Right kidney (tissue), 1 donor: ENCODE data around the gene GRID1.
"Not testable (repeated sequence)": the region's sequence is repeated elsewhere in the genome, so short reads cannot be mapped to it uniquely, and the experiment has no call there.

Source experiments
- DNase-seq: peaks from one replicate; pipeline ENCODE4 v3.0.0-alpha.2; 2016

GRID1 gene

GRCh38 chr10:86251426-86251825, 115.2 kb downstream of the GRID1 start:
- no peak for DNase-seq

DNA sequence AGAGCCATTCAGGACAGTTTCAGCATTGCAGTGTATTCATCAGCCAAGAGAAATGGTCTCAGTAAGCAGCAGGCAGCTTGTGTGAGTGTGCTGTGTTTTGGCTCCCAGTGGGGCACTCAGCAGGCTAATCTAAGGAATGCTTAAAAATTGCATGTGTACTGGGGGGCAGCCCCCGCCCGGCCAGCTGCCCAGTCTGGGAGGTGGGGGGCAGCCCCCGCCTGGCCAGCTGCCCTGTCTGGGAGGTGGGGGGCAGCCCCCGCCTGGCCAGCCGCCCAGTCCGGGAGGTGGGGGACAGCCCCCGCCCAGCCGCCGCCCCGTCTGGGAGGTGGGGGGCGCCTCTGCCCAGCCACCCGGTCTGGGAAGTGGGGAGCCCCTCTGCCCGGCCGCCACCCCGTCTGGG, 116.2 kb downstream of the GRID1 start:
- DNase-seq, result no peak

DNA sequence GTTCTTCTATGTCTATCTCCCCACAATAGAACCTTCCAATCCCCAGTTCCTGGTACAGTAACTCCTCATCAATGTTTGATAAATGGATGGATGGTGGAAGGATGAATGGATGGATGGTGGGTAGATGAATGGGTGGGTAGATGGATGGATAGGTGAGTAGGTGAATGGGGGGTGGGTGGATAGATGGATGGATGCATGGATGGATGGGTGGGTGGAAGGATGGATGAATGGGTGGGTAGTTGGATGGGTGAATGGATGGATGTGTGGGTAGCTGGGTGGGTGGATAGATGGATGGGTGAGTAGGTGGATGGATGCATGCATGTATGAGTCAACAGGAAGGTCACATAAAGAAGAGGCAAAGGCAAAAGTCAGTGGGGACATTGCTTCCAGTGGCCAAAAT, 116.8 kb downstream of the GRID1 start:
- no peak for DNase-seq

DNA sequence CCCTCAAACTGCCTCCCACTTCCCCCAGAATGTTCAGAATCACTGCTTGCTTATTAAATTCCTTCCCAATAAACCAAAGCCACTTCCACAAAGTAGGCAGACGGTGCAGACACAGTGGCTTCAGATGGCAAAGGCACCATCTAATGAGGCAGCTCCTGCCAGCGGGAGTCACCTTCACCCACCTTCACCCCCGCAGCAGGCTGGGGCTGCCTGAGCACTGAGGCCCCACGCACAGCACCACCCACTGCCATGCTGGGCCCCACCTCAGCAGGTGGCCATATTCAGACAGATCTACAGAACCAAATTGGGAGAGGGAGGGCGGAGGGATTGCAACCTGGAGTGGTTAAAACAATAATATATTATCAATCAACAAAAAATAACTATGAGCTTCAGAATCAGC, 118.5 kb downstream of the GRID1 start:
- no peak for DNase-seq

DNA sequence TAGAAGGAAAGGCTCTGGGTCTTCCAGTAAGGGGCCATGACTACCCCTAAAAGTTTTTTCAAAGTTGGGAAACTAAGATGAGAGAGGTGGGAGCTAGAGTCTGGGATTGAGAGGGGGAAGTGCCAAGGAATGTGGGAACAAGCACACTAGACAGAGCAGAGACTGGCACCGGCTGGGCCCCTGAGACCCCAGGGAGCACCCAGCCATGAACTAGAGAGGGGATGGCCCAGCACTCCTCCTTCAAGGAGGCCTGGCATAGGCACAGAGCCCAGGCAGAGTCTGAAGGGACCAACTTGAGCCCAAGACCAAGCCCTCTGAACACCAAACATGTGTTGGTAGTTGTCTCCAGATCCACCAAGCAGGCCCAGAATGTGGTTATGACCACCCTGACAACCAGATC, 119.0 kb downstream of the GRID1 start:
- no peak for DNase-seq

GRCh38 chr10:86247073-86247472, 119.5 kb downstream of the GRID1 start:
- no peak for DNase-seq

GRCh38 chr10:86246279-86246940, 120.2 kb downstream of the GRID1 start:
- DNase-seq, result no peak

DNA sequence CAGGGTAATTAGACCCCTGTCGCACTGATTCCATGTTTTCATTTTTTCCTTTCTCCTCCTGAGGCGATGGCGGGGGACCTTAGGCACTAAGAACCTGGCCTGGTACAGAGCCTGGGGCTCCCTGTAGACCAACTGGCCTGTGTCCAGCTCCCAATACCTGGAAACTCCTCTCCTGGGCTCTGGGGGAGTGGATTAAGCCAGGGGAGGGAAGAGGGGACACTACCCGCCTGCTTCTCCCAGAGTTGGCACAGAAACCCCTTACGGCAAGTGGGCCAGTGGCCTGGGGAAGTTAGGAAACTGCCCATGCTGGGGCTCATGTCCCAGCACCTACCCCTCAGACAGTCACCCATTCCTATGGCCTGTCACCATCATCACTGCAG, 121.6 kb downstream of the GRID1 start:
- DNase-seq, result no peak

GRCh38 chr10:86244297-86245014, 122.1 kb downstream of the GRID1 start:
- peak; percentile 19 for DNase-seq

DNA sequence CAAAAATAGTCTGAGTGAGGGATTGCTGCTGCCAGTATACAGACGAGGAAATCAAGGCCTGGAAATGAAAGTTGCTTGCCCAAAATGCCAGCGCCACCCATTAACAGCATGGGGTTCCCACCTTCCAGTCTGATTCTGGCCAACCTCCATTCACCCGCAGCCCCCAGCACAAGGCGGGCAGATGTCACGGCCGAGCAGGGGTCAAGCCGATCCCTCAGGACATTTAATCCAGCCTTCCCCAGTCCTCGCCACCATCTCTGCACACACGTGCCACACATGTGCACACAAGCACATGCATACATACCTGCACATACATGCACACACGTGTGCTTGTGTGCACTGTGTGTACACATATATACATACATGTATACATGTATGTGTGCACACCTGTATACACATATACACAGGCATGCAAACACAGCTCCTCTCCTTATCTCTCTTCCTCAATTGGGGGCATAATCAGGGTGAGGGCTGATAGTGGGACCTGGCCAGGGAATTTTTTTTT, 122.9 kb downstream of the GRID1 start:
- no peak for DNase-seq

- no peak for DNase-seq
Measured at GRCh38 chr10:86242761-86243160, 123.8 kb downstream of the GRID1 start.

DNA sequence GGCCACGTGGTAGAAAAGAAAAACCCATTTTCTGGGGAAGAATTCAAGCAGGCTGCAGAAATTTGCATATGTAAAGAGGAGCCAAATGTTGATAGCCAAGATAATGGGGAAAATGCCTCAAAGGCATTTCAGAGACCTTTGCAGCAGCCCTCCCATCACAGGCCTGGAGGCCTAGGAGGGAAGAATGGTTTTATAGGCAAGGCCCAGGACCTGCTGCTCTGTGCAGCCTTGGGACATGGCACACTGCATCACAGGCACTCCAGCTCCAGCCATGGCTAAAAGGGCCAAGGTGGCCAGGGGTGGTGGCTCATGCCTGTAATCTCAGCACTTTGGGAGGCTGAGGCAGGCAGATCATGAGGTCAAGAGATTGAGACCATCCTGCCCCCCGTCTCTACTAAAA, 128.5 kb downstream of the GRID1 start:
- DNase-seq, result not testable (repeated sequence)

DNA sequence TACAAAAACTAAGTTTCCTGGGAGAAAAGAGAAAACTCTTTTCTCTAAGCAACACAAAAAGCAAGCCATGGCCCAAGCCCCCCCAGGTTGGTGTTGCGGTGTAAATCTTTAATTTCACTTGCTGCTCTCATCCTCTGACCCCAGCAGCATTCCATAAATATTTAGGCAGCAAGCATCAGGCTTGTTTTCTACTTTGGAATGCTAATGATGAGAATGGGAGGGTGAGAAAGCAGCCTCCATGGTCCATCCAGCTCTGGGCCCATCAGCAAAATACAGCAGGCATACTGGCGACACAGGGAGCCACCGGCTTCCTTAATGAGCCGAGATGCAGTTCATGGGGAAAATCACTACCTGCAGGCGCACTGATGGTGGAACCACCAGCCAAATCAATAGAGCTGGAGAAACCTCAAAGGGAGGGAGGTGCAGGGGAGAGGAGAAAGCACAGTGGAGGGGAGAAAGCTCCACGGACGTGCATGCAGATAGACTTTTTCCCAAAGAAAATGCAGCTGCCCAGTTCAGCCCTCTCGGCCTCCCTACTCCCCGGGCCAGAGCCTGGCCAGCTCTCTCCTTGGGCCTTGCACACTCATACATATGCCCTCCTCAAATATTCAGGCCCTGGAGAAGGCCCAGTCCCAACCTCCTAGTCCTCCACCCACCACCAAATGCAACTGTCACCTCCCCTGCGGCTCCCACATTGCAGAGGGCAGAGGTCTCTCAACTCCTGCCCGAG, 131.9 kb downstream of the GRID1 start:
- no peak for DNase-seq

DNA sequence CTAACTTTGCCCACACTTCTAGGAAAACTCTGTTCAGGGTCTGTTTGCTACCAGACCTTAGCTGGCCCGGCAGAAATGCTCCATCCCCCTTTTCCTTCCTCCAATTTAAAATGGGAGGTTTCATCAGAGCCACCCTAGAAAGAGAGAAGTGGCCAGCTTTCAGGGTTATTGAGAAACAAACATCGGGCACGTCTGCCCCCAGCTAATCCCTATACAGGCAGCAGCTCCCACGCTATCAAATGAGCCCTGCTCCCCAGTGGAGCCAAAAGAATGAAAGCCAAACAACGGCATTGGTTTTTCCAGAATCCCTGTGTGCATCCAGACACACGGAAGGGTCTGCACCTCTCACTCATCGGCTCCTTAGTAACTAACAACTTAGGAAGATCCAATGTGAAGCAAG, 132.5 kb downstream of the GRID1 start:
- no peak for DNase-seq

- no peak for DNase-seq
Measured at GRCh38 chr10:86233131-86233530, 133.5 kb downstream of the GRID1 start.

DNA sequence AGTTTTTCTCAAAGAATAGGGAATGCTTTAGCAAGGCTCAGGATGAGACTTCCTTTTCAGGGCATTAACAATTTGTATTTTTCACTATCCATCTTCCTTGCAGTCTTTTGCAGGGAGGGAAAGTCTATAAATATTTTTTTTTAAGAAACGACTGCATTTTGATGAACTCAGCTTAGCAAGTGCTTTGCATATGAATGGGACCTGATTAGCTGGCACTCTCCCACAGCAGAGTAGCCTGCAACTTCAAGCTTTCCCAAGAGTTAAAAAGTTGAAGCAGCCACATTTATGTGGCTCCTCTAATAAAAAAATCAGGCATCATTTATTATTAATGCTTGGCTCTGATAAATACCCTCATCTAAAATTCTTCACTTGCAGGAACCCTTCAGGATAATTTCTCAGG, 134.0 kb downstream of the GRID1 start:
- DNase-seq, result no peak

DNA sequence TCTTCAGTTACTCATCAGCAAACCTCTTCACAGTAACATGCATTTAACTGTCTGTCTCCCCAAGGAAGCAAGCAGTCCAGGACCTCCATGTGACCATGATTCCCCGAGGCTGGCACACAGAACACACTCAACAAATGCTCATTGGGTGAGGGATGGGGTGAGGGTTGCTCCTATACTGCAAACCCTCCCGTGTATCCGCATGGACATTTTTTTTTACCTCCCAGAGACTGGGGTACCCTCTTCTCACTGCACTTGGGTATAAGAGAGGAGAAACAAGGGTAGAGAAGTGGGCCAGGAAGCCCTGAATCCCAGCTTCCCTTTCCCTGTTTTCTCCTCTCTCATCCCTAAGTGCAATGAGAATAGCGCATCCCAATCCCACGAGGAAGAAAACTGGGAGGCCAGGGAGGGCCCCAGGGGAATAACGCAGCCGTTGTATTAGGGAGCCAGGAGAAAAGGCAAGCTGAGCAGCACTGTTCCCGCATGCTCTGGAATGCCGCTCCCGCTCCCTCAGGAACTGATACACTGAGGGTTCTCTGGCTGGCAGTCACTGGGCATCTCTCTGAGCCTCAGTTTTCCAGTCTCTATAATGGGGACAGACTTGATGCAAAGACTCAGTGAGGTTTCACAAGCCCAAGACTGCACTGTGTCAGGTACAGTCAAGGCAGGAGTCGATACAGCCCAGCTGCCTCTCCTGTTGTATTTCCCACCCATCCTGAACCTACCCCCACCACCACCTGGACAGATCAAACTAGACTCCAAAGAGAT, 134.6 kb downstream of the GRID1 start:
- DNase-seq, result no peak

- no peak for DNase-seq
Measured at GRCh38 chr10:86230557-86231180, 135.9 kb downstream of the GRID1 start.

GRCh38 chr10:86229811-86230556, 136.6 kb downstream of the GRID1 start:
- DNase-seq, result no peak

GRCh38 chr10:86229376-86229775, 137.2 kb downstream of the GRID1 start:
- no peak for DNase-seq

DNA sequence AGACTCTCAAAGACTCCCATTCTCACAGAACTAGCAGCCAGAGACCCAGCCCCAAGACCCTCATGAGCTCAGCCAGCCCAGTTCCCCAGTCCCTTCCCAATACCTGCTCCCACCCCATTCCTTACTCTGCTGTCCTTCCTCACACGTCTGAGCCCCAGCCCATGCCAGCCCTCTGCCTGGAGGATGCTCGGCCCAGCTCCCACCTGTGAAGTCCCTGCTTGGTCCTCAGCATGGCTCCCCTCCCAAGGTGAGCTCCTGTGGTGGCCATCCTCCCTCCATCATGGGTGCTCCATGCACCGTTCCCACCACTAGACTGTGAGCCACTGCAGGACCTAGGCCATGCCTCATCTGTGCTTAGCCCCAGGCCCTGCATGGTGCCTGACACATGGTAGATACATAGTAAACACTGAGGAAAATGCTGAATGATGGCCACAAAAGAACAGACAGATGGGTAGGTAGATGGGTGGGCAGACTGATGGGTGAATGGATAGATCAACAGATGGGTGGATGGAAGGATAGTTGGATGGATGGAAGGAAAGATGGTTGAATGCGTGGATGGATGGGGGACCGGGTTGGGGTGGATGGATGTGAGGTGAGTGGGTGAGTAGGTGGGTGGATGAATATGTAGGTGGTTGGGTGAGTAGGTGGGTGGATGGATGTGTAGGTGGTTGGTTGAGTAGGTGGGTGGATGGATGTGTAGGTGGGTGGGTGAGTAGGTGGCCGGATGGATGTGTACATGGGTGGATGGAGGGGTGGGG, 138.9 kb downstream of the GRID1 start:
- DNase-seq, result no peak
